PFSK-1 (cell line): ENCODE results near the gene NGLY1.

Source experiments
- FOXP2 ChIP-seq: optimal IDR thresholded peaks from 2 replicates; pipeline ENCODE3; 2011; ENCODE audit warnings: borderline replicate concordance, control low read depth, inconsistent platforms; ENCODE audit not compliant: insufficient read depth; ENCODE audit errors: extremely low read length, extremely low read depth
- POLR2AphosphoS5 ChIP-seq: IDR thresholded peaks from 2 replicates; pipeline ENCODE4 v1.6.1; 2012; ENCODE audit warnings: low read depth, mild to moderate bottlenecking, control low read depth, low read length, moderate library complexity
- SIN3A ChIP-seq: IDR thresholded peaks from 2 replicates; pipeline ENCODE4 v1.6.1; 2012; ENCODE audit warnings: mild to moderate bottlenecking, low read length, moderate library complexity, borderline replicate concordance; ENCODE audit not compliant: insufficient read depth
- TAF1 ChIP-seq: IDR thresholded peaks from 2 replicates; pipeline ENCODE4 v1.6.1; 2012; ENCODE audit warnings: low read length, control low read depth, borderline replicate concordance; ENCODE audit not compliant: insufficient read depth
- TF ChIP-seq, protein P1 (sequence below), 2 experiments: IDR thresholded peaks; 2 replicates each; pipeline versions ENCODE4 v1.6.1 to v1.8.0; 2011 to 2012; ENCODE audit warnings: low read depth in 2 of 2, low read length in 2 of 2, control low read depth in 1 of 2, inconsistent platforms in 1 of 2, mild to moderate bottlenecking in 1 of 2, moderate library complexity in 1 of 2; ENCODE audit not compliant: insufficient read depth in 1 of 2

DNA sequence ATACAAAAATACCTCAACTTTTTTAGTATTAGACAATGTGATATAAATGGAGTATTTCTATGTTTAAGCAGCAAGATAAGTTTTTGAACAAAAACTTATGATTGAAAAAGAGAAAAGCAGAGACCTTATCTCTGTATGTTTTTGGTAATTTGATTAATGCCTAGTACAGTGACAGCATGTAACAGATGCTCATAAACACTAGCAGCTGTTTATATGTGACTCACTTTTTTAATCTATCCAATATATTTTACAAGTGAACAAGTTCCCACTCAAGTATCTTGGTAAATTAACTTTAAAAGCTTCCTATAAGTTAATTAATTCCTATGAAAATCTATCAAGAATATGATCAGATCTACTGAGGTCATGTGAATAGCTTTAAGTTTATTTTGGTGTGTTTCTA lies 55.1 kb downstream of the NGLY1 start:
- TF ChIP-seq POLR2AphosphoS5 (no peak), FOXP2 (no peak), TAF1 (no peak), SIN3A (no peak)
- TF ChIP-seq, protein P1, sequence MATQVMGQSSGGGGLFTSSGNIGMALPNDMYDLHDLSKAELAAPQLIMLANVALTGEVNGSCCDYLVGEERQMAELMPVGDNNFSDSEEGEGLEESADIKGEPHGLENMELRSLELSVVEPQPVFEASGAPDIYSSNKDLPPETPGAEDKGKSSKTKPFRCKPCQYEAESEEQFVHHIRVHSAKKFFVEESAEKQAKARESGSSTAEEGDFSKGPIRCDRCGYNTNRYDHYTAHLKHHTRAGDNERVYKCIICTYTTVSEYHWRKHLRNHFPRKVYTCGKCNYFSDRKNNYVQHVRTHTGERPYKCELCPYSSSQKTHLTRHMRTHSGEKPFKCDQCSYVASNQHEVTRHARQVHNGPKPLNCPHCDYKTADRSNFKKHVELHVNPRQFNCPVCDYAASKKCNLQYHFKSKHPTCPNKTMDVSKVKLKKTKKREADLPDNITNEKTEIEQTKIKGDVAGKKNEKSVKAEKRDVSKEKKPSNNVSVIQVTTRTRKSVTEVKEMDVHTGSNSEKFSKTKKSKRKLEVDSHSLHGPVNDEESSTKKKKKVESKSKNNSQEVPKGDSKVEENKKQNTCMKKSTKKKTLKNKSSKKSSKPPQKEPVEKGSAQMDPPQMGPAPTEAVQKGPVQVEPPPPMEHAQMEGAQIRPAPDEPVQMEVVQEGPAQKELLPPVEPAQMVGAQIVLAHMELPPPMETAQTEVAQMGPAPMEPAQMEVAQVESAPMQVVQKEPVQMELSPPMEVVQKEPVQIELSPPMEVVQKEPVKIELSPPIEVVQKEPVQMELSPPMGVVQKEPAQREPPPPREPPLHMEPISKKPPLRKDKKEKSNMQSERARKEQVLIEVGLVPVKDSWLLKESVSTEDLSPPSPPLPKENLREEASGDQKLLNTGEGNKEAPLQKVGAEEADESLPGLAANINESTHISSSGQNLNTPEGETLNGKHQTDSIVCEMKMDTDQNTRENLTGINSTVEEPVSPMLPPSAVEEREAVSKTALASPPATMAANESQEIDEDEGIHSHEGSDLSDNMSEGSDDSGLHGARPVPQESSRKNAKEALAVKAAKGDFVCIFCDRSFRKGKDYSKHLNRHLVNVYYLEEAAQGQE (IDR thresholded peaks at IDR 0.05; ENCODE audit: insufficient read depth in 1 of 2, low read depth in 2 of 2, low read length in 2 of 2), result no peak
